Central memory CD4-positive, alpha-beta T cell (primary cell): ENCODE measurements around the gene ARAP3.
A peak's percentile ranks its signal among the peaks of the same experiment; 100 is the strongest.

ENCODE experiments used
- DNase-seq: peaks from one replicate; pipeline ENCODE4 v3.0.0; 2022

The ARAP3 gene

GRCh38 chr5:141669520-141669919, 12.5 kb downstream of the ARAP3 start:
- DNase-seq: no peak

- DNase-seq: no peak
Observed at GRCh38 chr5:141668601-141669265, 13.3 kb downstream of the ARAP3 start.

- no peak for DNase-seq
Observed at GRCh38 chr5:141665995-141666940, 15.8 kb downstream of the ARAP3 start.

- DNase-seq: peak; percentile 60
Observed at GRCh38 chr5:141664733-141665461, 17.1 kb downstream of the ARAP3 start.

GRCh38 chr5:141663506-141663905, 18.5 kb downstream of the ARAP3 start:
- no peak for DNase-seq

GRCh38 chr5:141662028-141662427, 20.0 kb downstream of the ARAP3 start:
- DNase-seq: no peak

GRCh38 chr5:141657937-141658545, 24.0 kb downstream of the ARAP3 start:
- DNase-seq: no peak

- no peak for DNase-seq
Observed at GRCh38 chr5:141657404-141657803, 24.6 kb downstream of the ARAP3 start.

- no peak for DNase-seq
Observed at GRCh38 chr5:141656396-141656795, 25.6 kb downstream of the ARAP3 start.

- DNase-seq: no peak
Observed at GRCh38 chr5:141655020-141655419, 27.0 kb downstream of the ARAP3 start.

- DNase-seq: no peak
Observed at GRCh38 chr5:141654298-141654697, 27.7 kb downstream of the ARAP3 start.

GRCh38 chr5:141651728-141652105, 30.3 kb downstream of the ARAP3 start:
- DNase-seq: no peak

- peak; percentile 72 for DNase-seq
Observed at GRCh38 chr5:141650851-141651727, 30.9 kb downstream of the ARAP3 start, which contains the start of gene FCHSD1. FCHSD1 (minus strand) TSS chr5:141651418; CDS start chr5:141651368, 50 bp downstream.

- no peak for DNase-seq
Observed at GRCh38 chr5:141649972-141650371, 32.1 kb downstream of the ARAP3 start.

- DNase-seq: no peak
Observed at GRCh38 chr5:141649056-141649688, 32.9 kb downstream of the ARAP3 start.

- no peak for DNase-seq
Observed at GRCh38 chr5:141647851-141648250, 34.2 kb downstream of the ARAP3 start.

- DNase-seq: no peak
Observed at GRCh38 chr5:141647242-141647641, 34.8 kb downstream of the ARAP3 start.

GRCh38 chr5:141646026-141646425, 36.0 kb downstream of the ARAP3 start:
- DNase-seq: no peak

- no peak for DNase-seq
Observed at GRCh38 chr5:141641634-141642267, 40.3 kb downstream of the ARAP3 start.

GRCh38 chr5:141640698-141641097, 41.3 kb downstream of the ARAP3 start:
- no peak for DNase-seq

GRCh38 chr5:141640051-141640415, 42.0 kb downstream of the ARAP3 start:
- DNase-seq: no peak
